ENCODE results near the gene BRD7. TPM values are rescaled to one million over a fixed set of nuclear protein-coding genes. Genes with fewer than 3 reads are reported as not detected.

Gene BRD7
- polyA plus RNA-seq, 2 of the 4 experiments (the other 2 are of a cell fraction): 60.4 to 94.5 TPM

- no peak for ATAC-seq
- ChIA-PET POLR2A (no interaction called here), CTCF (interaction anchor here (0.8 to 10.4 kb wide), 5 partner anchors 9 to 428 kb away, joined by 3 to 132 read pairs (median 6); partner anchors contain the start of gene BRD7)
- no peaks in the 10 kb centered on the region for H3K9me3 ChIP-seq
- peaks cover 6% of the 10 kb centered on the region; the same call in 1 of the 3 replicates for H3K4me1 ChIP-seq
- no peak for TF ChIP-seq HOXB13 (CRISPR knock-in tag; IDR thresholded peaks at IDR 0.05; ENCODE audit: low read depth)
- TF ChIP-seq MAFK (IDR thresholded peaks at IDR 0.05; ENCODE audit: partially characterized antibody): no peak
- TF ChIP-seq E2F6 (IDR thresholded peaks at IDR 0.05; ENCODE audit: borderline replicate concordance, low read depth): no peak
- TF ChIP-seq CHD4 (IDR thresholded peaks at IDR 0.05; ENCODE audit: borderline replicate concordance): no peak
- no peak for TF ChIP-seq TP53 (CRISPR knock-in tag; IDR thresholded peaks at IDR 0.05)
- TF ChIP-seq JUNB (IDR thresholded peaks at IDR 0.05): no peak
- H3K4me3 ChIP-seq: no peak overlapping the region
- no peak overlapping the region for H3K4me2 ChIP-seq
- no peak for DNase-seq (ENCODE audit: low read depth in 1 of 2, low spot score in 1 of 2)
- FAIRE-seq: no peak
- H3K27ac ChIP-seq: no peak overlapping the region
Measured at GRCh38 chr16:50378417-50378816, 9.6 kb upstream of the BRD7 start.

GRCh38 chr16:50377001-50377400 is 8.2 kb upstream of the BRD7 start:
- ATAC-seq: no peak
- CTCF ChIA-PET: interaction anchor here (2.1 to 10.4 kb wide), 3 partner anchors 8 to 289 kb away, joined by 6 to 132 read pairs (median 7); partner anchors contain the start of gene BRD7
- TF ChIP-seq ESRRA (IDR thresholded peaks at IDR 0.05; ENCODE audit: borderline replicate concordance, low read length) (no peak), CHD2 (IDR thresholded peaks at IDR 0.05; ENCODE audit: low read length, partially characterized antibody) (no peak), ZSCAN20 (CRISPR knock-in tag; IDR thresholded peaks at IDR 0.05) (no peak), EP300 (IDR thresholded peaks at IDR 0.05) (no peak), MAX (IDR thresholded peaks at IDR 0.05) (no peak), FOSL2 (IDR thresholded peaks at IDR 0.05) (no peak), FOSL2 (CRISPR knock-in tag; IDR thresholded peaks at IDR 0.05) (no peak), RNF2 (IDR thresholded peaks at IDR 0.05; ENCODE audit: borderline replicate concordance, low read depth) (no peak), TFCP2L1 (CRISPR knock-in tag; IDR thresholded peaks at IDR 0.05) (no peak), BCL3 (IDR thresholded peaks at IDR 0.05) (no peak)
- no peak overlapping the region for H3K4me3 ChIP-seq
- no peak for FAIRE-seq
- 52% methylated on average over 4 of the region's 4 CpGs for WGBS (ENCODE audit: missing lambda C conversion rate)
- H3K9me3 ChIP-seq: no peaks in the 10 kb centered on the region
- peaks cover 6% of the 10 kb centered on the region; the same call in 1 of the 3 replicates for H3K4me1 ChIP-seq
- DNase-seq (ENCODE audit: low read depth in 1 of 2, low spot score in 1 of 2): no peak
- POLR2A ChIA-PET: no interaction called here
- no peak overlapping the region for H3K27ac ChIP-seq
- H3K4me2 ChIP-seq: no peak overlapping the region

GRCh38 chr16:50373780-50374179 is 5.0 kb upstream of the BRD7 start:
- Histone ChIP-seq H3K4me3 (no peak overlapping the region), H3K4me2 (no peak overlapping the region), H3K9me3 (no peaks in the 10 kb centered on the region), H3K4me1 (peaks cover 6% of the 10 kb centered on the region; the same call in 1 of the 3 replicates), H3K27ac (no peak overlapping the region)
- ChIA-PET CTCF (interaction anchor here (0.9 to 10.4 kb wide), 5 partner anchors 17 to 434 kb away, joined by 3 to 132 read pairs (median 4); no protein-coding TSS in a partner anchor), POLR2A (no interaction called here)
- 81% methylated on average over 9 of the region's 9 CpGs for WGBS (ENCODE audit: missing lambda C conversion rate)
- FAIRE-seq (no peak), ATAC-seq (no peak), DNase-seq (ENCODE audit: low read depth in 1 of 2, low spot score in 1 of 2) (no peak)
- TF ChIP-seq RFX5 (IDR thresholded peaks at IDR 0.05) (no peak), ZNF302 (CRISPR knock-in tag; IDR thresholded peaks at IDR 0.05) (no peak), MAZ (IDR thresholded peaks at IDR 0.05; ENCODE audit: borderline replicate concordance, low read depth, low read length) (no peak), HES2 (IDR thresholded peaks at IDR 0.05) (no peak), CTCF (IDR thresholded peaks at IDR 0.05) (no peak), KDM1A (IDR thresholded peaks at IDR 0.05; ENCODE audit: low read depth) (no peak), MYC (IDR thresholded peaks at IDR 0.05; ENCODE audit: borderline replicate concordance, low read length) (no peak), POLR2AphosphoS2 (conservative IDR thresholded peaks at IDR 0.05; ENCODE audit: low read length) (no peak), RNF2 (IDR thresholded peaks at IDR 0.05; ENCODE audit: borderline replicate concordance, low read depth) (no peak), GATA3 (IDR thresholded peaks at IDR 0.05; ENCODE audit: borderline replicate concordance) (no peak), KDM5A (IDR thresholded peaks at IDR 0.05) (no peak), PBX3 (IDR thresholded peaks at IDR 0.05) (no peak), RARB (CRISPR knock-in tag; IDR thresholded peaks at IDR 0.05) (no peak), TP53 (CRISPR knock-in tag; IDR thresholded peaks at IDR 0.05) (no peak), HEYL (CRISPR knock-in tag; IDR thresholded peaks at IDR 0.05) (no peak)

Data from A549 (cell line).